Vagina (tissue), 2 donors: ENCODE measurements around the gene ACTN4.

Experiments used
- POLR2A ChIP-seq, 2 donors: fragments of 450-650 bp; IDR thresholded peaks; one replicate each; pipeline ENCODE4 v1.6.1; 2017; ENCODE audit warnings: antibody characterized with exemption in 2 of 2, mild to moderate bottlenecking in 2 of 2, moderate library complexity in 2 of 2
- POLR2AphosphoS5 ChIP-seq, 2 donors: sonication (generic); formaldehyde crosslinking; IDR thresholded peaks; one replicate each; pipeline ENCODE4 v1.9.0; 2017; ENCODE audit warnings: antibody characterized with exemption in 2 of 2, mild to moderate bottlenecking in 2 of 2, low read depth in 1 of 2; ENCODE audit not compliant: insufficient read depth in 1 of 2
- TF ChIP-seq, protein P1 (sequence below), 3 experiments: fragments of 450-650 bp in 2 of 3; fragments of 200-600 bp in 1 of 3; sonication (generic) in 1 of 3; IDR thresholded peaks; one replicate each; pipeline ENCODE4 v1.5.1; 2017 to 2019; ENCODE audit warnings: antibody characterized with exemption in 3 of 3, mild to moderate bottlenecking in 2 of 3, moderate library complexity in 2 of 3

- TF ChIP-seq POLR2A (IDR thresholded peaks at IDR 0.05) (no peak), POLR2AphosphoS5 (IDR thresholded peaks at IDR 0.05; ENCODE audit: insufficient read depth in 1 of 2, low read depth in 1 of 2) (no peak)
- TF ChIP-seq, protein P1, sequence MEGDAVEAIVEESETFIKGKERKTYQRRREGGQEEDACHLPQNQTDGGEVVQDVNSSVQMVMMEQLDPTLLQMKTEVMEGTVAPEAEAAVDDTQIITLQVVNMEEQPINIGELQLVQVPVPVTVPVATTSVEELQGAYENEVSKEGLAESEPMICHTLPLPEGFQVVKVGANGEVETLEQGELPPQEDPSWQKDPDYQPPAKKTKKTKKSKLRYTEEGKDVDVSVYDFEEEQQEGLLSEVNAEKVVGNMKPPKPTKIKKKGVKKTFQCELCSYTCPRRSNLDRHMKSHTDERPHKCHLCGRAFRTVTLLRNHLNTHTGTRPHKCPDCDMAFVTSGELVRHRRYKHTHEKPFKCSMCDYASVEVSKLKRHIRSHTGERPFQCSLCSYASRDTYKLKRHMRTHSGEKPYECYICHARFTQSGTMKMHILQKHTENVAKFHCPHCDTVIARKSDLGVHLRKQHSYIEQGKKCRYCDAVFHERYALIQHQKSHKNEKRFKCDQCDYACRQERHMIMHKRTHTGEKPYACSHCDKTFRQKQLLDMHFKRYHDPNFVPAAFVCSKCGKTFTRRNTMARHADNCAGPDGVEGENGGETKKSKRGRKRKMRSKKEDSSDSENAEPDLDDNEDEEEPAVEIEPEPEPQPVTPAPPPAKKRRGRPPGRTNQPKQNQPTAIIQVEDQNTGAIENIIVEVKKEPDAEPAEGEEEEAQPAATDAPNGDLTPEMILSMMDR (IDR thresholded peaks at IDR 0.05), result no peak
These were observed 8.9 kb downstream of the ACTN4 start for GRCh38 chr19:38656171-38656981.
